ENCODE data around the gene CNTNAP3B.
"Not testable (repeated sequence)": the region's sequence is repeated elsewhere in the genome, so short reads cannot be mapped to it uniquely, and the experiment has no call there.

GRCh38 chr9:42121007-42121406, 8.2 kb downstream of the CNTNAP3B start:
- TF ChIP-seq CTCF (IDR thresholded peaks at IDR 0.05; ENCODE audit: borderline replicate concordance, extremely low read depth, low read length, poor library complexity, severe bottlenecking); EZH2 (IDR thresholded peaks at IDR 0.05; ENCODE audit: borderline replicate concordance, low read depth, low read length, severe bottlenecking): not testable (repeated sequence)
